ENCODE data around the gene GLYAT.

Gene GLYAT

GRCh38 chr11:58774164-58774593 is 42.4 kb upstream of the GLYAT start:
- Histone ChIP-seq H3K27ac (no peak overlapping the region), H3K4me1 (no peaks in the 10 kb centered on the region)
- no peak for DNase-seq

DNA sequence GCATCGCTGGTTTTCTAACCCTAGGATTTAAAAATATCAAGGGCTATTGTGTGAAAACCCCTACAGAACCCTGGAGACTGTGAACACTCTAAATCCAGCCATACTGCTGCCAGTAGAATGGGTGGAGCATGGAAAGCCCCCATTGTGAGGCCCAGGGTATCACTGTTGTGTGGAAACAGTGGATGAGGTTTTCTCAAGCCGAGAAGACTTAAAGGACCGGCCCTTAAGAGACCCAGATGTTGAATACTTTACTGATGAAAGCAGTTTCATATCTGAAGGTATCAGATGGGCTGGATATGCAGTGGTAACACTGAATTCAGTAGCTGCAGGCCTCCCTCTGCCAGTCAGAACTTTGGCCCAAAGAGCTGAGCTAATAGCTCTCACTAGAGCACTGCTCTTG is 41.6 kb upstream of the GLYAT start:
- H3K4me3 ChIP-seq: no peak overlapping the region
- TF ChIP-seq, protein P1, sequence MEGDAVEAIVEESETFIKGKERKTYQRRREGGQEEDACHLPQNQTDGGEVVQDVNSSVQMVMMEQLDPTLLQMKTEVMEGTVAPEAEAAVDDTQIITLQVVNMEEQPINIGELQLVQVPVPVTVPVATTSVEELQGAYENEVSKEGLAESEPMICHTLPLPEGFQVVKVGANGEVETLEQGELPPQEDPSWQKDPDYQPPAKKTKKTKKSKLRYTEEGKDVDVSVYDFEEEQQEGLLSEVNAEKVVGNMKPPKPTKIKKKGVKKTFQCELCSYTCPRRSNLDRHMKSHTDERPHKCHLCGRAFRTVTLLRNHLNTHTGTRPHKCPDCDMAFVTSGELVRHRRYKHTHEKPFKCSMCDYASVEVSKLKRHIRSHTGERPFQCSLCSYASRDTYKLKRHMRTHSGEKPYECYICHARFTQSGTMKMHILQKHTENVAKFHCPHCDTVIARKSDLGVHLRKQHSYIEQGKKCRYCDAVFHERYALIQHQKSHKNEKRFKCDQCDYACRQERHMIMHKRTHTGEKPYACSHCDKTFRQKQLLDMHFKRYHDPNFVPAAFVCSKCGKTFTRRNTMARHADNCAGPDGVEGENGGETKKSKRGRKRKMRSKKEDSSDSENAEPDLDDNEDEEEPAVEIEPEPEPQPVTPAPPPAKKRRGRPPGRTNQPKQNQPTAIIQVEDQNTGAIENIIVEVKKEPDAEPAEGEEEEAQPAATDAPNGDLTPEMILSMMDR (IDR thresholded peaks at IDR 0.05): no peak
- H3K9me3 ChIP-seq: no peaks in the 10 kb centered on the region
- no peaks in the 10 kb centered on the region for H3K27me3 ChIP-seq
- intact Hi-C loops (cut with DNase I; ENCODE audit: low total_unique reads): no loop called here
- H3K4me1 ChIP-seq: no peaks in the 10 kb centered on the region
- H3K27ac ChIP-seq: no peak overlapping the region
- H3K36me3 ChIP-seq: no peaks in the 10 kb centered on the region
- DNase-seq: no peak

More at GRCh38 chr11:58774164-58774593, 42.4 kb upstream of the GLYAT start:
- Histone ChIP-seq H3K27me3 (no peaks in the 10 kb centered on the region), H3K9me3 (no peaks in the 10 kb centered on the region), H3K4me3 (no peak overlapping the region), H3K36me3 (no peaks in the 10 kb centered on the region)
- TF ChIP-seq, protein P1 (IDR thresholded peaks at IDR 0.05): no peak
- intact Hi-C loops (cut with DNase I; ENCODE audit: low total_unique reads): no loop called here

DNA sequence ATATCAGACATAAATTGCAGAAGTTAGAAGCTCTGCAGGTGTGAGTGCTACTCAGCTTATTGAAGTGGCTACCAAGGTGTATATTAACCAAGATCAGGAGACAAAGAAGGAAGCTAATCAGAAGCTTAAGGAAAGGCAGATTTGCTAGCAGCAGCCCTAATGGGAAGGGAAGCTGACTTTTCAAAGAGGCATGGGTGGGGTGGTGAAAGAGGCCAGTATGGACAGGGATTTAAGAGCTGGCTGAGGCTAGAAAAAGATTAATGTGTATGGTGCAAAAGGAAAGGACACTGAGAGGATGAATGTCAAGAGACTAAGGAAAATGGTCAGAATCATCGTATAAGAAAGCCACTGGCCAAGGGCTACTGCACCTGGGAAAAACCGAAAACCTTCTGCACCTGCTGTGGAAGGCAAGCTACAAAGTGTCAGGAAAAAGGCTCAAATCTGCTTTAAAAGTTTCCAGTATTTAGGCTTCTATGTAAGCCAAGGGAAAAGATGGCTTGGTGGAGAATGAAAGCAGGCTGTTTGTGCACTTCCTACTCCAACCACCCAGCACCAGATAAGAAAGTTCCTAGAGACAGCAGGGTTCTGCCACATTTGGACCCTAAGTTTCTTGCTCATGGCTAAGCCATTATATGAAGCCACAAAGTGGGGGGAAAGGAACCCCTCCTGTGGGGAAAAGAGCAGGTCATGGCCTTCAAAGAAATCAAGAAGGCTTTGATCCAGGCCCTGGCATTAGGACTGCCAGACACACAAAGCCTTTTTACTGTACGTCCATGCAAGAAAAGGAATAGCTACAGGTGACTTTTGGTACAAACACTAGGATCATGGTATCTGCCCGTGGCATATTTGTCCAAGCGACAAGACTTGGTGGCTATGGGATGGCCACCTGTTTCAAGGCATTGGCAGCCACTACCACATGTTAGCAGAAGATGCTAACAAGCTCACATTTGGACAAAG is 40.9 kb upstream of the GLYAT start:
- intact Hi-C loops (cut with DNase I; ENCODE audit: low total_unique reads): no loop called here
- TF ChIP-seq, protein P1 (IDR thresholded peaks at IDR 0.05): no peak
- Histone ChIP-seq H3K27me3 (no peaks in the 10 kb centered on the region), H3K27ac (no peak overlapping the region), H3K36me3 (no peaks in the 10 kb centered on the region), H3K9me3 (no peaks in the 10 kb centered on the region), H3K4me3 (no peak overlapping the region), H3K4me1 (no peaks in the 10 kb centered on the region)
- no peak for DNase-seq

- no peaks in the 10 kb centered on the region for H3K36me3 ChIP-seq
- H3K4me3 ChIP-seq: no peak overlapping the region
- no peaks in the 10 kb centered on the region for H3K4me1 ChIP-seq
- TF ChIP-seq, protein P1 (IDR thresholded peaks at IDR 0.05): no peak
- no peak overlapping the region for H3K27ac ChIP-seq
- H3K27me3 ChIP-seq: no peaks in the 10 kb centered on the region
- intact Hi-C loops (cut with DNase I; ENCODE audit: low total_unique reads): no loop called here
- no peaks in the 10 kb centered on the region for H3K9me3 ChIP-seq
- no peak for DNase-seq
Measured at GRCh38 chr11:58771458-58771855, 39.7 kb upstream of the GLYAT start.

DNA sequence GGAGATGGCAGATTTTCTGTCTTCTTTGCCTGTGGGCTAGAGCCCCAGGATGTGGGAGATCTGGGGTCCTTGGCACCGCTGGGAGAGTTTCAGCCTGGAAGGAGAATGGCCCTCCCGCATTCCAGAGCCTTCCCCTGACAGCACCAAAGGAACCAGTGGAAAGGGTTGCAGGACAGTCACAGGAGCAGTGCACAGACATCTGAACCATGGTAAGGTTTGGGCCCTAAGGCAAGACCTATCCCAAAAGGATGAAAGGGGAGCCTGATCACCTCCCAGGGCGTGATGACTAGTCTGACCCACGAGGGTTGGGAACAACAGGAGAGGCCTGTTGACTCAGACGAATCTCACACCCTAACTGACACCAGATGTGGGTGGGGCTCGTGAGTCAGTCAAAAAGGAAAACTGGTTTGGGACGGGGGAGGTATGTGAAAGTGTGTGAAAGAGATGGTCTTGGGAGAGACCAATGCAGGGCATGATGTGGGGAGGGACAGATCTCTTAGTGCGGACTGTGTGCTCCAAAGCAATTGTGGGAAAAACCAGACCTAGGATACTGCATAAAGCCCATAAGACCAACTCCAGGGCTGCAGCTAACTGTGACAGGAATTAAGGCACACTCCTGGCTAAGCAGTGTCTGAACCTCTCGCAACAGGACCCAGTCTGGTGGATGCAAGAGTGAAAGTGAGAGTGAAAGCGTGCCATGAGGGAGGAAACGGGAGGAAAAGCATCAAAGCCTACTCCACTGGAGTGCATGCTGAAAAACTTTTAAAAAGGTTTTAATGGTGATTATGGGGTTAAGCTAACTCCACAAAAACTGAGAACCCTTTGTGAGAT is 39.1 kb upstream of the GLYAT start:
- Histone ChIP-seq H3K36me3 (no peaks in the 10 kb centered on the region), H3K27me3 (no peaks in the 10 kb centered on the region), H3K9me3 (no peaks in the 10 kb centered on the region), H3K4me1 (no peaks in the 10 kb centered on the region), H3K27ac (no peak overlapping the region), H3K4me3 (no peak overlapping the region)
- intact Hi-C loops (cut with DNase I; ENCODE audit: low total_unique reads): no loop called here
- DNase-seq: no peak
- TF ChIP-seq, protein P1 (IDR thresholded peaks at IDR 0.05): no peak
